GM15510 (cell line): Measurements from ENCODE around the gene XPNPEP2.

Experiments used
- POLR2A ChIP-seq: IDR thresholded peaks from 3 replicates; pipeline ENCODE4 v1.6.1; 2011; ENCODE audit warnings: borderline replicate concordance; ENCODE audit not compliant: insufficient read length; ENCODE audit errors: extremely low read depth

Gene XPNPEP2

GRCh38 chrX:129791336-129791735, 52.6 kb downstream of the XPNPEP2 start:
- no peak for TF ChIP-seq POLR2A

- TF ChIP-seq POLR2A: no peak
Observed at GRCh38 chrX:129791961-129792570, 53.3 kb downstream of the XPNPEP2 start.

GRCh38 chrX:129792586-129793291, 54.0 kb downstream of the XPNPEP2 start:
- TF ChIP-seq POLR2A: no peak

GRCh38 chrX:129793604-129794191, 54.9 kb downstream of the XPNPEP2 start:
- TF ChIP-seq POLR2A: no peak

- no peak for TF ChIP-seq POLR2A
Observed at GRCh38 chrX:129795584-129795983, 56.8 kb downstream of the XPNPEP2 start.

- TF ChIP-seq POLR2A: no peak
Observed at GRCh38 chrX:129797251-129797906, 58.6 kb downstream of the XPNPEP2 start.

GRCh38 chrX:129798456-129798855, 59.7 kb downstream of the XPNPEP2 start:
- TF ChIP-seq POLR2A: no peak

- no peak for TF ChIP-seq POLR2A
Observed at GRCh38 chrX:129798888-129799287, 60.1 kb downstream of the XPNPEP2 start.

GRCh38 chrX:129800186-129800585, 61.4 kb downstream of the XPNPEP2 start:
- TF ChIP-seq POLR2A: no peak

GRCh38 chrX:129802863-129803262, 64.1 kb downstream of the XPNPEP2 start:
- TF ChIP-seq POLR2A: no peak

GRCh38 chrX:129804806-129805205, 66.0 kb downstream of the XPNPEP2 start:
- no peak for TF ChIP-seq POLR2A

GRCh38 chrX:129808158-129808828, 69.5 kb downstream of the XPNPEP2 start:
- TF ChIP-seq POLR2A: no peak

- TF ChIP-seq POLR2A: no peak
Observed at GRCh38 chrX:129808829-129809796, 70.3 kb downstream of the XPNPEP2 start.

GRCh38 chrX:129813662-129814368, 75.0 kb downstream of the XPNPEP2 start:
- no peak for TF ChIP-seq POLR2A

GRCh38 chrX:129818123-129818522, 79.3 kb downstream of the XPNPEP2 start:
- no peak for TF ChIP-seq POLR2A
